Left ventricle myocardium inferior (tissue), 1 donor: ENCODE measurements around the gene VAT1L. TPM values are rescaled to one million over a fixed set of nuclear protein-coding genes. Genes with fewer than 3 reads are reported as not detected.

Source experiments
- DNase-seq: peaks from one replicate; pipeline ENCODE4 v3.0.0-alpha.2; 2020
- H3K27ac ChIP-seq: fragments of 200-600 bp; replicated peaks from 2 replicates; pipeline ENCODE4 v1.8.0; 2021
- H3K27me3 ChIP-seq: fragments of 200-600 bp; 2 replicates; pipeline ENCODE4 v1.8.0; 2021; ENCODE audit warnings: low read depth
- H3K36me3 ChIP-seq: fragments of 200-600 bp; 2 replicates; pipeline ENCODE4 v1.8.0; 2021
- H3K4me1 ChIP-seq: fragments of 200-600 bp; 2 replicates; pipeline ENCODE4 v1.8.0; 2021
- H3K4me3 ChIP-seq: fragments of 200-600 bp; 2 replicates; pipeline ENCODE4 v1.8.0; 2021; ENCODE audit warnings: mild to moderate bottlenecking, moderate library complexity
- H3K9me3 ChIP-seq: fragments of 200-600 bp; replicated peaks from 2 replicates; pipeline ENCODE4 v1.8.0; 2021
- CTCF ChIP-seq: fragments of 200-600 bp; IDR thresholded peaks from 2 replicates; pipeline ENCODE4 v1.8.0; 2021; ENCODE audit warnings: antibody characterized with exemption, mild to moderate bottlenecking, borderline replicate concordance
- intact Hi-C: fragments of 100-400 bp; cut with micrococcal nuclease; formaldehyde crosslinking; loops from one replicate; pipeline ENCODE4 v1.11.0; 2022
- total RNA-seq: library from RNA; stranded (reverse); fragmentation: NEBNext Ultra II Directional; extraction: Animal tissue kit (Norgen Biotek cat#: 25700); gene quantifications from one replicate; pipeline ENCODE4 v1.2.1, GENCODE V29; 2021
- donor health status: DM: no; HTN: yes; CAD: no; lungs with severe emphysema.

VAT1L gene
- total RNA-seq, 1 donor from 2014 or later: 13.1 TPM

- H3K4me1 ChIP-seq: peaks cover 5% of the 10 kb centered on the region
- H3K4me3 ChIP-seq: no peak overlapping the region
- H3K27ac ChIP-seq: no peak overlapping the region
- no peak for DNase-seq
- intact Hi-C loops: no loop called here
- no peak for TF ChIP-seq CTCF
- no peaks in the 10 kb centered on the region for H3K27me3 ChIP-seq
- H3K9me3 ChIP-seq: no peaks in the 10 kb centered on the region
- no peaks in the 10 kb centered on the region for H3K36me3 ChIP-seq
Observed at GRCh38 chr16:77767826-77768225, 20.5 kb upstream of the VAT1L start.

DNA sequence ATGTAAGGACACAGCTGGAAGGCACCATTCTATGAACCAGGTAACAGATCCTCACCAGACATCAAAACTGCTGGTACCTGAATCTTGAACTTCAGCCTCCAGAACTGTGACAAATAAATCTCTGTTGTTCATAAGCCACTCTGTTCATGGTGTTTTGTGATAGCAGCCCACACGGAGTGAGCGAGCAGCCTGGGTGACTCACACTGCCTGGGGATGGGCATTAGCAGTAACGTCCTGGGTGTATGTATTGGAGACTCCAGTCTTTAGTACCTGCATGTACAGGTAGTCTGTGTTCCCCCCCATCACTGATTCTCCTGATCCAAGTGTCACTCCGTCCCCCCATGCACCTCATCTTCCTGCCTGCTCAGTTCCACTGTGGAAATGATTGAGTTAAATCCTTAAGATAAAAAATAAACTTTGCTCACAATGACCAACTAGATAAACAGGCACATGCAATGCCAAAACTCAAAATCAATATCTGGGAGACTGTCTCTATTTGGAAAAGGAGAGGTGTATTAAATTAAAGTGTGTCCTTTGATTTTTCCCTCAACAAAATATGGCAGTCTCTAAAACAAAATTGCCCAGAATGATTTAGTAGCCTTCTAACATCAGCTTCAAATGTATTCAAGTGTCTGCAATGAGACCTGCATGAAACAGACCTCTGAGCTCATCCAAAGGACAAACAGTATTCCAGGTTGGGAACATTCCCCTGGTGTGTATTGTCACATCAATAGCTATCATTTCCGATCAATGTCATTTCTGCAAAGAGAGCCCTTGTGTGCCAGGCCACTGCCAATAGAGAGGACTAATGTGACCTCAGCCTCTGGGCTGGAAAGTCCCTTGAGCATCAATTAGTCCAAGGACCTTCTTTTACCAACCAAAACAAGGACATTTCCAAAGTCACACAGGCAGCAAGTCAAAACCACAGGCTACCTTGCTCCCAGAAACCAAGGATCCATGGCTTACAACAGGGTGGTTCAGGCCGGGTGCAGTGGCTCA is 12.2 kb upstream of the VAT1L start:
- Histone ChIP-seq H3K4me1 (no peaks in the 10 kb centered on the region), H3K27ac (no peak overlapping the region), H3K9me3 (no peaks in the 10 kb centered on the region), H3K36me3 (no peaks in the 10 kb centered on the region), H3K27me3 (peaks cover 5% of the 10 kb centered on the region), H3K4me3 (no peak overlapping the region)
- DNase-seq: no peak
- no peak for TF ChIP-seq CTCF
- intact Hi-C loops: no loop called here

- Histone ChIP-seq H3K9me3 (no peaks in the 10 kb centered on the region), H3K27me3 (peaks cover 5% of the 10 kb centered on the region), H3K27ac (no peak overlapping the region), H3K4me1 (no peaks in the 10 kb centered on the region), H3K36me3 (no peaks in the 10 kb centered on the region), H3K4me3 (no peak overlapping the region)
- DNase-seq: no peak
- TF ChIP-seq CTCF: no peak
- intact Hi-C loops: no loop called here
Observed at GRCh38 chr16:77777745-77778144, 10.6 kb upstream of the VAT1L start.

- H3K9me3 ChIP-seq: no peaks in the 10 kb centered on the region
- H3K27me3 ChIP-seq: peaks cover 5% of the 10 kb centered on the region
- no peak overlapping the region for H3K27ac ChIP-seq
- H3K4me3 ChIP-seq: no peak overlapping the region
- H3K36me3 ChIP-seq: no peaks in the 10 kb centered on the region
- TF ChIP-seq CTCF: no peak
- intact Hi-C loops: no loop called here
- no peaks in the 10 kb centered on the region for H3K4me1 ChIP-seq
- no peak for DNase-seq
Observed at GRCh38 chr16:77780378-77780837, 8.0 kb upstream of the VAT1L start.

GRCh38 chr16:77781091-77781490 is 7.3 kb upstream of the VAT1L start:
- peaks cover 8% of the 10 kb centered on the region for H3K27me3 ChIP-seq
- TF ChIP-seq CTCF: no peak
- no peaks in the 10 kb centered on the region for H3K9me3 ChIP-seq
- no peaks in the 10 kb centered on the region for H3K4me1 ChIP-seq
- DNase-seq: no peak
- intact Hi-C loops: no loop called here
- H3K27ac ChIP-seq: no peak overlapping the region
- no peak overlapping the region for H3K4me3 ChIP-seq
- H3K36me3 ChIP-seq: no peaks in the 10 kb centered on the region
